Measurements from ENCODE around the gene EXOC1.

GRCh38 chr4:55931043-55931442 is 77.6 kb downstream of the EXOC1 start:
- TF ChIP-seq EGR1 (IDR thresholded peaks at IDR 0.05) (no peak), CREB1 (IDR thresholded peaks at IDR 0.05; ENCODE audit: low read depth) (no peak), USF1 (IDR thresholded peaks at IDR 0.05) (no peak), REST (IDR thresholded peaks at IDR 0.05; ENCODE audit: low read depth) (no peak), TCF12 (IDR thresholded peaks at IDR 0.05; ENCODE audit: low read depth) (no peak), TAF1 (IDR thresholded peaks at IDR 0.05; ENCODE audit: low read depth) (no peak), EP300 (IDR thresholded peaks at IDR 0.05; ENCODE audit: borderline replicate concordance) (no peak), TEAD4 (IDR thresholded peaks at IDR 0.05) (no peak), FOXM1 (IDR thresholded peaks at IDR 0.05; ENCODE audit: borderline replicate concordance, low read depth) (no peak)
- TF ChIP-seq, protein P1, sequence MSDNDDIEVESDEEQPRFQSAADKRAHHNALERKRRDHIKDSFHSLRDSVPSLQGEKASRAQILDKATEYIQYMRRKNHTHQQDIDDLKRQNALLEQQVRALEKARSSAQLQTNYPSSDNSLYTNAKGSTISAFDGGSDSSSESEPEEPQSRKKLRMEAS (IDR thresholded peaks at IDR 0.05) = no peak
